SK-N-MC (cell line): ENCODE results near the gene SLC17A2.

Experiments
- EZH2 ChIP-seq: fragments of 200-600 bp; sonication (generic); IDR thresholded peaks from one replicate; pipeline ENCODE4 v1.6.1; 2017; ENCODE audit warnings: antibody characterized with exemption
- POLR2AphosphoS5 ChIP-seq: IDR thresholded peaks from 2 replicates; pipeline ENCODE4 v1.6.1; 2012; ENCODE audit warnings: mild to moderate bottlenecking, low read depth, low read length, borderline replicate concordance

DNA sequence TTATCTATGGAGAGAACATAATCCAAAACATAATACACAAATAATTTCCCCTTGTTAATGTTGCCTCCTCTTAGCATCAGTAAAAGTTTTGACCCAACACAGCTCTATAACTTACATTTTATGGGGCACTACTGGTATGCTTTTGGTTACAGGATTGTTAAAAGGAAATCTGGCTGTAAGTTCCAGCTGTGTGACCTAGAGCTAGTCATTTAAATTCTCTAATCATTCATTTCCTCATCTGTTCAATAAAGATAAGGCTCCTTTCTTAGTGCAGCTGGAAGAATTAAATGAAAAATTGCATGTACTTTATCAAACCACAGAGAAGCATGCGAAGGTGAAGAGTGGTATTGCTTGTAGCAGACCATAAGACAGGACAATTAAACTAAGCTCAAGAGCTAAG lies 4.6 kb downstream of the SLC17A2 start:
- no peak for TF ChIP-seq EZH2
- TF ChIP-seq POLR2AphosphoS5 = no peak
